Measurements from ENCODE around the gene TIGD1. TPM values are rescaled to one million over a fixed set of nuclear protein-coding genes. Genes with fewer than 3 reads are reported as not detected.
A peak's percentile ranks its signal among the peaks of the same experiment; 100 is the strongest.

TIGD1 gene
- total and polyA plus RNA-seq, 10 donors: 4.4 to 13.5 (median 8.4) TPM

DNA sequence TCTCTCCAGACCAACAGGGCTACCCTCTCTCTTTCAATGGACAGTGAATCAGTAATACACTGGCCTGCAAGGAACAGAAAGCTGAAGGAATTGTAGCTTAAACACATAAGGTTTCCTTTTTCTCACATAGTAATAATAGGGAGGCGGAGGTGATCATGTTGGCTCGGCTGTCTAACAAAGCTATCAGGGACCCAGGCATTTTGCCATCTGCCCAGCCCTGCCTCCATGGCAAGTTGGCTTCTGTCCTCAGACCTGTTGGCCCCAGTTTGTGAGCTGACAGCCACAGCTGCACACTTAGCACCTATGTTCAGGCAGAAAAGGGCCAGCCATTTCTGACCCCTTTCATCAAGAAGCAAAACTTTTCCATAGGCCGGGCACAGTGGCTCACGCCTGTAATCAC is 12.9 kb downstream of the TIGD1 start:
- TF ChIP-seq, protein P1, sequence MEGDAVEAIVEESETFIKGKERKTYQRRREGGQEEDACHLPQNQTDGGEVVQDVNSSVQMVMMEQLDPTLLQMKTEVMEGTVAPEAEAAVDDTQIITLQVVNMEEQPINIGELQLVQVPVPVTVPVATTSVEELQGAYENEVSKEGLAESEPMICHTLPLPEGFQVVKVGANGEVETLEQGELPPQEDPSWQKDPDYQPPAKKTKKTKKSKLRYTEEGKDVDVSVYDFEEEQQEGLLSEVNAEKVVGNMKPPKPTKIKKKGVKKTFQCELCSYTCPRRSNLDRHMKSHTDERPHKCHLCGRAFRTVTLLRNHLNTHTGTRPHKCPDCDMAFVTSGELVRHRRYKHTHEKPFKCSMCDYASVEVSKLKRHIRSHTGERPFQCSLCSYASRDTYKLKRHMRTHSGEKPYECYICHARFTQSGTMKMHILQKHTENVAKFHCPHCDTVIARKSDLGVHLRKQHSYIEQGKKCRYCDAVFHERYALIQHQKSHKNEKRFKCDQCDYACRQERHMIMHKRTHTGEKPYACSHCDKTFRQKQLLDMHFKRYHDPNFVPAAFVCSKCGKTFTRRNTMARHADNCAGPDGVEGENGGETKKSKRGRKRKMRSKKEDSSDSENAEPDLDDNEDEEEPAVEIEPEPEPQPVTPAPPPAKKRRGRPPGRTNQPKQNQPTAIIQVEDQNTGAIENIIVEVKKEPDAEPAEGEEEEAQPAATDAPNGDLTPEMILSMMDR (IDR thresholded peaks at IDR 0.05 in 8 of 11, conservative IDR thresholded peaks at IDR 0.05 in 3 of 11): no peak
- TF ChIP-seq POLR2AphosphoS5 (IDR thresholded peaks at IDR 0.05) (no peak), POLR2A (IDR thresholded peaks at IDR 0.05) (no peak)
- Histone ChIP-seq H3K27ac (no peak overlapping the region), H3K9me3 (peaks cover 0 to 10% (median 6%) of the 10 kb centered on the region in 8 donors), H3K36me3 (no peaks in the 10 kb centered on the region), H3K4me1 (peaks cover 0 to 26% (median 0%) of the 10 kb centered on the region in 6 donors), H3K4me3 (no peak overlapping the region), H3K27me3 (replicated peaks in 1 of 7) (peaks cover 0 to 70% (median 12%) of the 10 kb centered on the region in 7 donors)
- WGBS, 5 donors: 88 to 99% (median 97%) methylated on average over 4 of the region's 4 CpGs
- intact Hi-C loops (cut with DNase I; ENCODE audit: low total_unique reads): no loop called here
- peak; percentile 46 for DNase-seq

DNA sequence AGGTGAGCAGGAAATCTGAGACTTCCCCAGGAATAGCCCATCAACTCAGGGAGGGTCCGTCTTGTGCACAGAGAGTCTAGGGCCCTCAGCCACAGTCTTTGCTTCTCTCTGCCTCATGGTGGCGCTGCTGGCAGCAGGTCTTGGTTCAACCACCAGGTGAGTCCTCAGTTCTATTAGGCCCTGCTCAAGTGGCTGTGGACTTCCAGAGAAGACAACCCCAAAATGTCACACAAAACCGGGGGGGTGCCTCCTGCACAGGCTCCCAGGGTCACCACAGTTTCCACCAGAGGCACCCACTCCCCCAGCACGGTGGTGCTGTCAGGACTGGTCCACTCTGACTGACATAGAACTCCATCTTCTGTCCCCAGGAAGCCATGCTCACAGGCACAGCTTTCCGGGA is 13.3 kb downstream of the TIGD1 start:
- H3K27ac ChIP-seq: no peak overlapping the region
- DNase-seq: peak; percentile 33
- peaks cover 0 to 26% (median 0%) of the 10 kb centered on the region in 6 donors for H3K4me1 ChIP-seq
- peaks cover 0 to 10% (median 6%) of the 10 kb centered on the region in 8 donors for H3K9me3 ChIP-seq
- H3K27me3 ChIP-seq (replicated peaks in 1 of 7): peaks cover 0 to 72% (median 12%) of the 10 kb centered on the region in 7 donors
- no peaks in the 10 kb centered on the region for H3K36me3 ChIP-seq
- intact Hi-C loops (cut with DNase I; ENCODE audit: low total_unique reads): no loop called here
- TF ChIP-seq POLR2A (IDR thresholded peaks at IDR 0.05) (no peak), POLR2AphosphoS5 (IDR thresholded peaks at IDR 0.05) (no peak)
- TF ChIP-seq, protein P1 (IDR thresholded peaks at IDR 0.05 in 8 of 11, conservative IDR thresholded peaks at IDR 0.05 in 3 of 11): no peak
- H3K4me3 ChIP-seq: no peak overlapping the region
- 64 to 74% (median 67%) methylated on average over 4 to 5 of the region's 5 CpGs for WGBS, 5 donors

DNA sequence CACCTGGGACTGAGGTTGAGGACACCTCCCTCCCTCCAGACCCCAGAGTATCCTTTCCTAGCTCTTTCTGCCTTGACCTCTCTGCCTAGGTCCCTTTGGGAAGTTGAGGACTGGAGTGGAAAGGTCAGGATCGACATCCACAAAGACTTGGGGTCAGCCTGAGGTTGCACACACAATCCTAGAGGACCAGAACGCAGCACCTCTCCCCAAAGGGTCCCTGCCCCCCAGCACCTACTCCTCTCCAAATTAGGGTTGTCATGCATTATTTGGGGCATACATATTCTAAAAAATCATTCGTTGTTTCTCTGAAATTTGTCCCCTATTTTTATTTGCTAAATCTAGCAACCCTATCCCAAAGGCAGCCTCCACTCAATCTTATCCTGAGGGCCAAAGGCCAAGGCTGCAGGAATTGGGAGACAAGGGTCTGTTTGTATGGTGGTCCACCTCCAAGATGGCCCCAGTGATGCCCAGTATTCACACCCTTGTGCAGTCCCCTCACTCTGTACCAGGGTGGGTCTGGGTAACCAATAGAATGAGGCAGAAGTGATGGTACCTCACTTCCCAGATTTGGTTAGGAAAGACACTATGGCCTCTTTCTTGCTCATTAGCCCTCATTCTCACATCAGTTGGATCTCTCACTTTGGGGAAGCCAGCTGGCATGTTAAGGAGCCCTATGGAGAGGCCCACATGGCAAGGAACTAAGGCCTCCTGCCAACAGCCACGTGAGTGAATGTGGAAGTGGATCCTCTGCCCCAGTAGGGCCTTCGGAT is 14.4 kb downstream of the TIGD1 start:
- H3K27me3 ChIP-seq (replicated peaks in 1 of 7): peaks cover 0 to 80% (median 12%) of the 10 kb centered on the region in 7 donors
- peaks cover 0 to 10% (median 6%) of the 10 kb centered on the region in 8 donors for H3K9me3 ChIP-seq
- 82 to 93% (median 86%) methylated on average over 5 of the region's 5 CpGs for WGBS, 5 donors
- no peak overlapping the region for H3K27ac ChIP-seq
- DNase-seq: peak; percentile 24
- intact Hi-C loops (cut with DNase I; ENCODE audit: low total_unique reads): no loop called here
- TF ChIP-seq, protein P1 (IDR thresholded peaks at IDR 0.05 in 8 of 11, conservative IDR thresholded peaks at IDR 0.05 in 3 of 11): no peak
- no peak for TF ChIP-seq POLR2A (IDR thresholded peaks at IDR 0.05)
- TF ChIP-seq POLR2AphosphoS5 (IDR thresholded peaks at IDR 0.05): no peak
- no peak overlapping the region for H3K4me3 ChIP-seq
- H3K36me3 ChIP-seq: no peaks in the 10 kb centered on the region
- H3K4me1 ChIP-seq: peaks cover 0 to 17% (median 0%) of the 10 kb centered on the region in 6 donors

GRCh38 chr2:232534940-232535651 is 15.3 kb downstream of the TIGD1 start:
- peaks cover 0 to 88% (median 12%) of the 10 kb centered on the region in 7 donors for H3K27me3 ChIP-seq (replicated peaks in 1 of 7)
- H3K4me1 ChIP-seq: peaks cover 0 to 12% (median 0%) of the 10 kb centered on the region in 6 donors
- peaks cover 0 to 10% (median 6%) of the 10 kb centered on the region in 8 donors for H3K9me3 ChIP-seq
- H3K4me3 ChIP-seq: no peak overlapping the region
- DNase-seq: peak; percentile 56
- WGBS, 5 donors: 77 to 86% (median 79%) methylated on average over 7 to 14 of the region's 14 CpGs
- H3K27ac ChIP-seq: no peak overlapping the region
- intact Hi-C loops (cut with DNase I; ENCODE audit: low total_unique reads): no loop called here
- TF ChIP-seq POLR2AphosphoS5 (IDR thresholded peaks at IDR 0.05) (peak in 1 of 3 donors; percentile 19), POLR2A (IDR thresholded peaks at IDR 0.05) (no peak)
- TF ChIP-seq, protein P1 (IDR thresholded peaks at IDR 0.05 in 8 of 11, conservative IDR thresholded peaks at IDR 0.05 in 3 of 11): no peak
- no peaks in the 10 kb centered on the region for H3K36me3 ChIP-seq

Measured in spleen (tissue), 11 donors.